Stomach (tissue), 4 donors: ENCODE results near the gene GUK1.

Source experiments
- CTCF ChIP-seq, 7 experiments: fragments of 450-650 bp in 4 of 7; fragments of 200-600 bp in 3 of 7; sonication (generic) in 3 of 7; IDR thresholded peaks; one replicate each; pipeline ENCODE4 v1.5.1; 2016 to 2019; ENCODE audit warnings: antibody characterized with exemption in 7 of 7, control low read depth in 2 of 7, mild to moderate bottlenecking in 1 of 7
- POLR2A ChIP-seq, 4 donors: fragments of 450-650 bp; IDR thresholded peaks; one replicate each; pipeline ENCODE4 v1.6.1; 2016; ENCODE audit warnings: antibody characterized with exemption in 4 of 4, control low read depth in 2 of 4, mild to moderate bottlenecking in 1 of 4, moderate library complexity in 1 of 4

GRCh38 chr1:228102791-228103620 is 37.1 kb upstream of the GUK1 start, which contains the start of gene C1orf35:
- TF ChIP-seq POLR2A (IDR thresholded peaks at IDR 0.05) (no peak), CTCF (IDR thresholded peaks at IDR 0.05) (peak in 1 of 7 experiments; percentile 8)
